Astrocyte (in vitro differentiated cells and primary cell): ENCODE data around the gene EFCC1. TPM values are rescaled to one million over a fixed set of nuclear protein-coding genes. Genes with fewer than 3 reads are reported as not detected.

ENCODE experiments used
- DNase-seq: peaks from one replicate; pipeline ENCODE4 v3.0.0-alpha.2; 2010; ENCODE audit warnings: low read depth
- FAIRE-seq: peaks from 2 replicates; lab custom pipeline; 2011; peaks lifted over from hg19 to GRCh38; lab: Jason Lieb, UNC
- H2AFZ ChIP-seq: 2 replicates; pipeline ENCODE4 v1.6.0; 2012; ENCODE audit warnings: low read depth, low read length, inconsistent platforms
- H3K27ac ChIP-seq: 2 replicates; pipeline ENCODE4 v1.5.1; 2011; ENCODE audit warnings: low read depth, low read length, inconsistent platforms
- H3K27me3 ChIP-seq: 2 replicates; pipeline ENCODE4 v1.6.0; 2011; ENCODE audit warnings: low read length, inconsistent platforms; ENCODE audit not compliant: insufficient read depth
- H3K36me3 ChIP-seq: 2 replicates; pipeline ENCODE4 v1.5.1; 2011; ENCODE audit warnings: low read length, inconsistent platforms; ENCODE audit not compliant: insufficient read depth
- H3K4me1 ChIP-seq: 2 replicates; pipeline ENCODE4 v1.5.1; 2011; ENCODE audit warnings: low read length, inconsistent platforms; ENCODE audit not compliant: insufficient read depth
- H3K4me2 ChIP-seq: 2 replicates; pipeline ENCODE4 v1.6.0; 2012; ENCODE audit warnings: low read length, inconsistent platforms
- H3K4me3 ChIP-seq: 2 replicates; pipeline ENCODE4 v1.5.1; 2011; ENCODE audit warnings: low read depth, mild to moderate bottlenecking, low read length, inconsistent platforms; ENCODE audit not compliant: insufficient read depth
- H3K79me2 ChIP-seq: 2 replicates; pipeline ENCODE4 v1.6.0; 2012; ENCODE audit warnings: mild to moderate bottlenecking, low read length, inconsistent platforms; ENCODE audit not compliant: insufficient read depth
- H3K9ac ChIP-seq: 2 replicates; pipeline ENCODE4 v1.6.0; 2012; ENCODE audit warnings: mild to moderate bottlenecking, low read length, inconsistent platforms
- H3K9me3 ChIP-seq: 2 replicates; pipeline ENCODE4 v1.5.1; 2012; ENCODE audit warnings: low read depth, mild to moderate bottlenecking, low read length, inconsistent platforms; ENCODE audit not compliant: insufficient read depth
- H4K20me1 ChIP-seq: 2 replicates; pipeline ENCODE4 v1.6.0; 2012; ENCODE audit warnings: low read length, inconsistent platforms; ENCODE audit not compliant: insufficient read depth
- H3K27ac Mint-ChIP-seq: one replicate; pipeline ENCODE4 v1.8.0; 2021; ENCODE audit warnings: mild to moderate bottlenecking, mixed read lengths; ENCODE audit not compliant: unreplicated experiment
- H3K27me3 Mint-ChIP-seq: one replicate; pipeline ENCODE4 v1.8.0; 2021; ENCODE audit warnings: low read depth, mixed read lengths; ENCODE audit not compliant: unreplicated experiment
- H3K36me3 Mint-ChIP-seq: one replicate; pipeline ENCODE4 v1.8.0; 2021; ENCODE audit warnings: low read depth, mixed read lengths; ENCODE audit not compliant: unreplicated experiment
- H3K4me1 Mint-ChIP-seq: one replicate; pipeline ENCODE4 v1.8.0; 2021; ENCODE audit warnings: low read depth, mixed read lengths; ENCODE audit not compliant: unreplicated experiment
- H3K4me3 Mint-ChIP-seq: one replicate; pipeline ENCODE4 v1.8.0; 2021; ENCODE audit warnings: mild to moderate bottlenecking, moderate library complexity, mixed read lengths; ENCODE audit not compliant: unreplicated experiment
- H3K9me3 Mint-ChIP-seq: one replicate; pipeline ENCODE4 v1.8.0; 2021; ENCODE audit warnings: mild to moderate bottlenecking, mixed read lengths; ENCODE audit not compliant: unreplicated experiment
- CTCF ChIP-seq: IDR thresholded peaks from 2 replicates; pipeline ENCODE4 v1.5.1; 2011; ENCODE audit warnings: low read depth, mild to moderate bottlenecking, inconsistent platforms, low read length, moderate library complexity; ENCODE audit not compliant: insufficient read depth
- EZH2 ChIP-seq: IDR thresholded peaks from 2 replicates; pipeline ENCODE4 v1.6.1; 2012; ENCODE audit warnings: mild to moderate bottlenecking, low read length, inconsistent platforms; ENCODE audit not compliant: insufficient read depth
- total RNA-seq: library from RNA; stranded (reverse); gene quantifications from 2 replicates; pipeline ENCODE4 v1.2.1, GENCODE V29; 2021

EFCC1 gene
- total RNA-seq, 1 donor from 2014 or later: not detected

GRCh38 chr3:128984596-128984995, 16.5 kb upstream of the EFCC1 start:
- Histone ChIP-seq H3K27me3 (peaks cover 17% of the 10 kb centered on the region), H4K20me1 (no peaks in the 10 kb centered on the region), H3K36me3 (no peaks in the 10 kb centered on the region), H3K79me2 (no peaks in the 10 kb centered on the region), H3K4me3 (no peak overlapping the region), H3K4me2 (no peak overlapping the region), H3K4me1 (no peaks in the 10 kb centered on the region), H3K9ac (no peak overlapping the region), H3K9me3 (no peaks in the 10 kb centered on the region), H3K27ac (no peak overlapping the region), H2AFZ (no peak overlapping the region)
- no peak for FAIRE-seq
- Mint-ChIP-seq H3K9me3 (no peaks in the 10 kb centered on the region), H3K27me3 (peaks cover 24% of the 10 kb centered on the region), H3K27ac (no peak overlapping the region), H3K4me3 (no peak overlapping the region), H3K4me1 (no peaks in the 10 kb centered on the region), H3K36me3 (no peaks in the 10 kb centered on the region)
- DNase-seq: no peak
- TF ChIP-seq EZH2 (no peak), CTCF (no peak)

- H3K4me1 Mint-ChIP-seq: no peaks in the 10 kb centered on the region
- Histone ChIP-seq H2AFZ (no peak overlapping the region), H3K36me3 (no peaks in the 10 kb centered on the region), H3K9me3 (no peaks in the 10 kb centered on the region), H3K27me3 (peaks cover 12% of the 10 kb centered on the region), H3K4me3 (no peak overlapping the region), H3K79me2 (no peaks in the 10 kb centered on the region), H3K27ac (no peak overlapping the region), H3K4me2 (no peak overlapping the region), H3K9ac (no peak overlapping the region), H4K20me1 (no peaks in the 10 kb centered on the region), H3K4me1 (no peaks in the 10 kb centered on the region)
- TF ChIP-seq EZH2 (no peak), CTCF (no peak)
- H3K9me3 Mint-ChIP-seq: no peaks in the 10 kb centered on the region
- FAIRE-seq (no peak), DNase-seq (no peak)
- no peak overlapping the region for H3K27ac Mint-ChIP-seq
- H3K4me3 Mint-ChIP-seq: no peak overlapping the region
- H3K36me3 Mint-ChIP-seq: no peaks in the 10 kb centered on the region
- H3K27me3 Mint-ChIP-seq: peaks cover 21% of the 10 kb centered on the region
Observed at GRCh38 chr3:128987302-128988100, 13.6 kb upstream of the EFCC1 start.

GRCh38 chr3:128988286-128988685, 12.8 kb upstream of the EFCC1 start:
- no peak overlapping the region for H3K4me3 ChIP-seq
- TF ChIP-seq CTCF: no peak
- no peak for TF ChIP-seq EZH2
- no peak overlapping the region for H2AFZ ChIP-seq
- Mint-ChIP-seq H3K27me3 (peaks cover 22% of the 10 kb centered on the region), H3K9me3 (no peaks in the 10 kb centered on the region), H3K4me1 (no peaks in the 10 kb centered on the region), H3K36me3 (no peaks in the 10 kb centered on the region), H3K27ac (no peak overlapping the region), H3K4me3 (no peak overlapping the region)
- no peaks in the 10 kb centered on the region for H3K4me1 ChIP-seq
- FAIRE-seq: no peak
- H3K27ac ChIP-seq: no peak overlapping the region
- no peak for DNase-seq
- no peak overlapping the region for H3K9ac ChIP-seq
- no peaks in the 10 kb centered on the region for H3K9me3 ChIP-seq
- peaks cover 8% of the 10 kb centered on the region for H3K27me3 ChIP-seq
- no peaks in the 10 kb centered on the region for H4K20me1 ChIP-seq
- no peaks in the 10 kb centered on the region for H3K36me3 ChIP-seq
- H3K4me2 ChIP-seq: no peak overlapping the region
- no peaks in the 10 kb centered on the region for H3K79me2 ChIP-seq
